Measurements from ENCODE around the gene SPECC1L.
"Not testable (repeated sequence)": the region's sequence is repeated elsewhere in the genome, so short reads cannot be mapped to it uniquely, and the experiment has no call there.

Gene SPECC1L

DNA sequence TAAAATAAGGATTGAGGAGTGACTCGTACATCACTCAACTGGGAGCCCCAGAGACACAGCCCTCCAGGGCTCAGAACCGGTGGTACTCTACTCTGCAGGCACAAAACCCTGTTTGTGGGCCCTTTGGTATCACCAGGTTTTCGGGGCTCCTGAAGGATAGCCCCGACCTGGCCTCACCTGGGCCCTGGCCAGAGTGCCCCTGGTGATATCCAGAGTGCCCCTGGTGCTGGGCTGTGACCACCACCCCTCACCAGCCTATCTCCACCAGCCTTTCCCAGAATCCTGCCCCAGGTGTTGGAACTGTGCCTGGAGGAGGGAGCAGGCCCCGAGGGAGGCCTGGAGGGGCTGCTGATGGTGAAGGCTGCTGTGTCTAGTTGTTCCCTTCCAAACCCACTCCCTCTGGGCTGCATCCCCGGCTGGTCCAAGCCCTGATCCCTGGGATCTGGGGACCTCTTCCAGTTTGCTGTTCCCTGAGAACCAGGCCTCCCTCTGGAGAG is 23.6 kb upstream of the SPECC1L start:
- Histone ChIP-seq H3K27ac (no peak overlapping the region), H3K9ac (ENCODE audit: insufficient read length) (no peak overlapping the region), H3K9me3 (ENCODE audit: low read depth, low read length) (no peaks in the 10 kb centered on the region), H3K4me3 (no peak overlapping the region), H3K36me3 (ENCODE audit: insufficient read depth, low read length) (no peaks in the 10 kb centered on the region)
- no peak for TF ChIP-seq POLR2AphosphoS5 (IDR thresholded peaks at IDR 0.05; ENCODE audit: borderline replicate concordance, low read depth, low read length)
- TF ChIP-seq EZH2 (IDR thresholded peaks at IDR 0.05) = no peak
- no peak for TF ChIP-seq FOXP2 (optimal IDR thresholded peaks at IDR 0.05; ENCODE audit: control extremely low read depth, extremely low read length, insufficient read depth)
- no peak for DNase-seq (ENCODE audit: low read depth, low spot score)

DNA sequence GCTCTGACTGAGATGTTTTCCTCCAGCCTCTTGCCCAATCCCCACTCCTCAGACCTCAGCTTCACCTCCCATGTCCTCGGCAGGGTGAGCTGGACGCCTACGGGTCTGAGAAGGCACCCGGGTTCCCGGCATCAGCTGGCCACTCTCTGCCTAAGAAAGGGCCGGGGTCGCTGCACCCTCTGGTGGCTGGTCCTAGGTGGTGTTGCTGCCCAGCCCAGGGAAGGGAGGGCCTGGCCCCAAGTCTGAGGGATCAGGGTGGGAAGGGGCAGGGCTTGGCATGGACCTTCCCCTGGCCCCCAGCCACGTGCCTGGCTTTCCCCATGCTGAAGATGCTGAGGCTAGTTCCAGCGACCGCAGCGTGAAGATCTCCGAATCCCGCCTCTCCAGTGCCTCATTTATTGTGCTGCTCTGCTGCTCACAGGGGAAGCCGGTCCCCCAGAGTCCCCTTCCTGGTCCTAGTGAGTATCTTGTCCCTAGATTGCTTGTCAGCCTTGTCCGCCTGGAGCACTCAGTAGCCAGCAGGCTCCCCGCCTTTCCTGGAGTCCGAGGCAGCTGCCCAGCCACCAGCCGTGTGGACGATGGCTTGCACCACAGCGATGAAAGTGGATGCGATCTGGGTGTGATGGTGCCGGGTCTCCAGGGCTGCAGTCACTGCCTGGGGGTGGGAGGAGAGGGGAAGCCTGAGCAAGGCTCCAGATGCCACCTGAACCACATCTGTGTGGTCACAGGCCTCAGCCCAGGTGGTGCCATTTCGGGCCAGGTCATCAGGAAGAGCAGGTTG is 22.9 kb upstream of the SPECC1L start:
- no peak overlapping the region for H3K27ac ChIP-seq
- H3K4me3 ChIP-seq = no peak overlapping the region
- no peak for DNase-seq (ENCODE audit: low read depth, low spot score)
- TF ChIP-seq FOXP2 (optimal IDR thresholded peaks at IDR 0.05; ENCODE audit: control extremely low read depth, extremely low read length, insufficient read depth) (no peak), EZH2 (IDR thresholded peaks at IDR 0.05) (no peak), POLR2AphosphoS5 (IDR thresholded peaks at IDR 0.05; ENCODE audit: borderline replicate concordance, low read depth, low read length) (no peak)
- H3K9me3 ChIP-seq (ENCODE audit: low read depth, low read length) = no peaks in the 10 kb centered on the region
- H3K9ac ChIP-seq (ENCODE audit: insufficient read length) = no peak overlapping the region
- H3K36me3 ChIP-seq (ENCODE audit: insufficient read depth, low read length) = no peaks in the 10 kb centered on the region

DNA sequence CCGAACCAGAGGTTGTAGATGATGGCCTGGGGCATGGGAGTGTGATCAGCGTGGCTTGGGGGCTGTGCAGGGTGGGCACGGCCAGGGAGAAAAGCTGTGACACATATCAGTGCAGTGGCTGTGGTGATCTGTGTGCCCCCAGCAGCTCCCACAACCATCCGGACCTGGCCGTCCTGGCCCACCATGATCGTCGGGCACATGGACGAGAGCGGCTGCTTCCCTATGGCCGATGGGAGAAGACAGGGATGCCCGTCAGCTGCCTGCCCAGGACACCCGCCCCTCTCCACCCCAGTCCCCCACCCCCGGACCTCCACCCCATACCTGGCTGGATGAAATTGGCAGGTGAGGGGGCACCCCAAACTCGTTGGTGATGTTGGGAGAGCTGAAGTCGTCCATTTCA is 22.0 kb upstream of the SPECC1L start:
- H3K36me3 ChIP-seq (ENCODE audit: insufficient read depth, low read length); H3K27ac ChIP-seq; DNase-seq (ENCODE audit: low read depth, low spot score); H3K4me3 ChIP-seq; H3K9ac ChIP-seq (ENCODE audit: insufficient read length); H3K9me3 ChIP-seq (ENCODE audit: low read depth, low read length): not testable (repeated sequence)

DNA sequence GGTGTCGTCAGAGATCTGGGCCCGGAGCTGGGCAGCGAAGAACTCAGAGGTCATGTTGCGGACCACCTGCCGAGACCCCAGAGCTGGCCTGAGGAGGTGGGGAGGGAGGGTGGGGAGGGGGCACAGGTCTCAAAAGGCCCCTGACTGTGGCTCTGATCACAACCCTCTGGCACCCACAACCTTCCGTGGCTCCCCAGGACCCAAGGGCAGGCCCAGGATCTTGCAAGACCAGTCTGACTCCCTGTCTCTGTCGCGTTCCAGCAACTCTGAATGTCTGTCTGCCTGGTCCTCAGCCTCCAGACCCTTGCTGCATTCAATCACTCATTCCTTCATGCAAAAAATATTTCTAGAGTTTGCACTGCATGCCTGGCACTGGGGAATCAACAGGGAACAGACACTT is 21.2 kb upstream of the SPECC1L start:
- not testable (repeated sequence) for H3K27ac ChIP-seq; H3K9ac ChIP-seq (ENCODE audit: insufficient read length); H3K36me3 ChIP-seq (ENCODE audit: insufficient read depth, low read length); H3K4me3 ChIP-seq; DNase-seq (ENCODE audit: low read depth, low spot score); H3K9me3 ChIP-seq (ENCODE audit: low read depth, low read length)

DNA sequence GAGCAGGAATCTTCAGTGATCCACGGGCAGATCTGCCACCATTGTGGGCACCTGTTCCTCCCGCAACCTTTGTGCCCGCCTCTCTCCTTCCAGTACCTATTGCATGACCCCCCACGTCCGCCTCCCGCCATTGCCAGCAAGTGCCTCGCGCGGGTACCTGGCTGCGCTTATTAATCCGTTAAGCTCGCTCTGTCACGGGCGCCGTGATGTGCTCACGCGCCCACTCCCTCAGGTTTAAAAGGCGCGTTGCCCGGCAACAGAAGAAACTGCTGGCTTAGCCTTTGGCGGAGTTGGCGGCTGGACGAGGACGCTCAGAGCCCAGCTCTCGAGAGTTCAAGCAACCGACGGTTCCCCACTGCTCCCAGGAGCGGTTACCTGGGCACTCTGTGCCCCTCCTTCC is 19.3 kb upstream of the SPECC1L start:
- H3K9ac ChIP-seq (ENCODE audit: insufficient read length); H3K27ac ChIP-seq; H3K4me3 ChIP-seq; DNase-seq (ENCODE audit: low read depth, low spot score); H3K9me3 ChIP-seq (ENCODE audit: low read depth, low read length); H3K36me3 ChIP-seq (ENCODE audit: insufficient read depth, low read length): not testable (repeated sequence)

DNA sequence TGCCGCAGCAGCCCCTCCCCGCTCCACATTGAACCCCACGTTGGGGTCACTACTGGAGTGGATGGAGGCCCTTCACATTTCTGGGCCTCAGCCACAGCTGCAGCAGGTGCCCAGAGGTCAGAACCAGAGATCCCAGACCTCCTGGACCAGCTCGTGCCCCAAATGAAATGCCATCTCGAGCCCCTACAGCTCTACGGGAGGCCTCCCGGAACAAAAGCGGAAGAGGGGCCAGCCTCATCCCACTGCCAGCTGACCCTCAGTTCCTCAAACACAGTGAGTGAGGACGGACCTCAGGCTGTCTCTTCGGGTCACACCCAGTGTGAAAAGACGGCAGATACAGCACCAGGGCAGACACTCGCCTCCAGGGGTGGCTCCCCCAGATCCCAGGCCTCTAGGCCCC is 17.5 kb upstream of the SPECC1L start:
- H3K9ac ChIP-seq (ENCODE audit: insufficient read length); H3K36me3 ChIP-seq (ENCODE audit: insufficient read depth, low read length); H3K4me3 ChIP-seq; H3K27ac ChIP-seq; H3K9me3 ChIP-seq (ENCODE audit: low read depth, low read length); DNase-seq (ENCODE audit: low read depth, low spot score): not testable (repeated sequence)

DNA sequence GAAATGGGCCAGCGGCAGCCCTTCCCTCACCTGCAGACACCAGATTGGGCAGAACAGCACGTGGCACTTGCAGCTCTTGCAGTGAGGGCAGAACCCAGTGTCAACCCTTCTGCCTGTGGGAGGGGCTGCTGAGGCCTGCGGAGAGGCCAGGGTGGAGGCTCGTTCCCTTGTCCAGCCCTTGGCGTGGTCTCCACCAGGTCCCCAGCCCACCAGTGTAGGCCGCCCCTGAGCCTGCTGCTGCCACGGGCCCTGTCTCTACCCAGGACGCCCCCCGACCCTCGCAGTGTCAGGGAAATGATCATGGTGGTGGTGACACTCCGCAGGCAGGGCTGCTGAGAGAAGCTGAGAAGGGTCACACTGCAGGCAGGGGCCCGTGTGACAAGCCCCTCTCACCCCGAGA is 14.5 kb upstream of the SPECC1L start:
- not testable (repeated sequence) for H3K36me3 ChIP-seq (ENCODE audit: insufficient read depth, low read length); DNase-seq (ENCODE audit: low read depth, low spot score); H3K9me3 ChIP-seq (ENCODE audit: low read depth, low read length); H3K4me3 ChIP-seq; H3K9ac ChIP-seq (ENCODE audit: insufficient read length); H3K27ac ChIP-seq

DNA sequence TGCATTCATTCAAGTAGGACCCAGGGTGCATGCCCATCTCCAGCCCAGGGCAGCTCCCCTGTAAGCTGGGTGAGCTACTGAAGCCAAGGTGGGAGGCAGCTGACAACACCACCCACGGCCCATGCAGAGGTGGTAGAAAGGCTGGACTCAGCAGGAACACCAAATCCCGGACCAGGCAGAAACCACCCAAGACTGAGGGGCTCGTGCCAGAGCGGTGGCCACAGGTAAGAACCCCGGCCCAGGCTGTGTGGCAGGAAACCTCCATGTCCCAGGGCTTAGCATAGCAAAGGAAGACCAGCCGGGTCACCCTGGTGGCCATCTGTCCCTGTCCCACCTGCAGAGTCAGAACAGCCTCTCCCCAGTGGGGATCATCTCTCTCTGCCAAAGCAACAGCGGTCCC is 13.9 kb upstream of the SPECC1L start:
- H3K4me3 ChIP-seq; H3K36me3 ChIP-seq (ENCODE audit: insufficient read depth, low read length); H3K9ac ChIP-seq (ENCODE audit: insufficient read length); H3K9me3 ChIP-seq (ENCODE audit: low read depth, low read length); DNase-seq (ENCODE audit: low read depth, low spot score); H3K27ac ChIP-seq: not testable (repeated sequence)

DNA sequence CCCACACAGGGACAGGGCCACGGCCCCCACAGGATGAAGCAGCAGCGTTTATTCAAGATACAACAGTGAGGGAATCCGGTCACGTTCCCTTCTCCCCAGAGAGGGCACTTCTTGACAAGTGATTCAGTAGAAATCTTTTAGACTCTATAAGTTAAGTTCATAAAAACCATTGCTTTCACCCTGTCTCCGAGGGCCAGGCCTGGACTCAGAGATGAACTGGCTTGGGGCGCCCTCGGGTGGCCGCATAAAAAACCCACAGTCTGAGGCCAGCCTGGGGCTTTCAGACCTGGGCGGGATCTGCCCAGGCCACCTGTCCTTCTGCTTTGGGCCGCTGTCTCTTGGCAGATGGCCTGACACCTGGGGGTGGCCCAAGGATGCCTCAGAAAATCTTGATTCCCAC is 11.2 kb upstream of the SPECC1L start:
- not testable (repeated sequence) for DNase-seq (ENCODE audit: low read depth, low spot score); H3K27ac ChIP-seq; H3K9me3 ChIP-seq (ENCODE audit: low read depth, low read length); H3K36me3 ChIP-seq (ENCODE audit: insufficient read depth, low read length); H3K4me3 ChIP-seq; H3K9ac ChIP-seq (ENCODE audit: insufficient read length)

DNA sequence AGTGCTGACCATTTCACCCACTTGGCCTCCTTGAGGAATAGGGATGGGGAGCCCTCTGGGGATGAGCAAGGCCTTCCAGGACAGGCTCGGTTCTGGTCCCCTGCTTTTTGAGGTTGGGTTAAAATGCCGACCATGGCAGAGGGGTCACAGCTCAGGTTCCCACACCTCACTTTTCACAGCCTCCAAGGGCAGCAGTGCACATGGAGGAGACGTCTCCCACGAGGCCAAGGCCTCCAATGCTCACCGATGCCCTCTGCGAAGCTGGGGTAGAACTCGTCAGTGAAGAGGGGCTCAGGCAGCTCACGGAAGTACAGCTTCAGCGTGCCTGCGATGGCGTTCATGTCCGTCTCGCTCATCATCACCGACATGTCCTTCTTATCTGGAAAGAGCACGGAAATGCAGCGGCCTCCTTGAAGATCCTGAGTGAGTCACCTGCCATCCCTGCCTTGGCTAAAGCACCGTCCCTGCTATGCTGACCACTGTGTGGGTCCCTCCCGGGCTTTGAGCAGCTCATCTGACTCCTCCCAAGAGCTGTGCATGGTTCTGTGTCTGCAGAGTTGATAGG is 8.4 kb upstream of the SPECC1L start:
- not testable (repeated sequence) for DNase-seq (ENCODE audit: low read depth, low spot score); H3K9me3 ChIP-seq (ENCODE audit: low read depth, low read length); H3K36me3 ChIP-seq (ENCODE audit: insufficient read depth, low read length); H3K27ac ChIP-seq; H3K4me3 ChIP-seq; H3K9ac ChIP-seq (ENCODE audit: insufficient read length)

DNA sequence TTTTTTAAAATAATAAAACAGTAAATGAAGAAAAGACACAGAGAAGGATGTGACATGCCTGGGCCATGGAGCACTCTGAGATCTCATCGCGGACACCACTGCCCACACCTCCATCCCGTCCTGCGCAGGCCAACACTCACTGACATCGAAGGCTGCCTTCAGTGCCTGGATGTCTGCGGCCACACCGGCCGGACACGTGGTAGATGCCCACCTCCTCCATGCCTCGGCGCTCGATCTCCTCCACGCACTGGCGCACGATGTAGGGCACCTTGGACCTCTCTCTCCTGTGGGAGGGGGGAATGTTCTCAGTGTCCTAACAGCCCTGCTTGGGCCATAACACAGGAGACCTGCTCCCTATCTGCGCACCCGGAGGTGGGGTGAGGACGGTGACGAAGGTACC is 7.2 kb upstream of the SPECC1L start:
- not testable (repeated sequence) for H3K36me3 ChIP-seq (ENCODE audit: insufficient read depth, low read length)

DNA sequence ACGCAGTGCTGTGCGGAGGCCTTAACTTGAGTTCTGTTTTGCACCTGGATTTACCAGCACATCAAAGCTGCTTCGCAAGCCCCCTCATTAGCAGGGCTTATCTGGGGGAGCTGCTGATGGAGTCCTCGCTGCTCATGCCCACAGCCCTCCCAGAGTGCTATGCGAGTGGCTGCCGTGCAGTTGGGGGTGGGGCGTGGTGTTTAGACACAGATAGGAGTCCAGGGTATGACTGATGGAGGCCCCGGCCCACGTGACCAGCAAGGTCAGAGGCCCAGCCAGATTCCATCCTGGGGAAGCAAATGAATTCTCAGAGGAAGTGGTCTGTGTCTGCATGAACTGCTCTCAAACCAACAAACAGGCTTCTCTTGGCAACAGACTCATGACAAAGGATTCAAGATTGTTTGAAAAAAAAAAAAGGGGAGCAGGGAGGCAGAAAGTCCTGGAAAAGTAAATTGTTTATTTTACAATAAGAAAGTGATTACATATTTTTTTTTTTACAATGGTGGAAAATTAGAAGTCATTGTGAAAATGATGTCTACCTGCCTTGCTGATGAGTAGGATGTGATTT is 6.2 kb upstream of the SPECC1L start:
- not testable (repeated sequence) for H3K9ac ChIP-seq (ENCODE audit: insufficient read length); H3K9me3 ChIP-seq (ENCODE audit: low read depth, low read length); DNase-seq (ENCODE audit: low read depth, low spot score)

More for the DNA sequence above, 7.2 kb upstream of the SPECC1L start:
- not testable (repeated sequence) for H3K4me3 ChIP-seq; H3K9ac ChIP-seq (ENCODE audit: insufficient read length); DNase-seq (ENCODE audit: low read depth, low spot score); H3K27ac ChIP-seq; H3K9me3 ChIP-seq (ENCODE audit: low read depth, low read length)

More for the DNA sequence above, 6.2 kb upstream of the SPECC1L start:
- not testable (repeated sequence) for H3K4me3 ChIP-seq; H3K36me3 ChIP-seq (ENCODE audit: insufficient read depth, low read length); H3K27ac ChIP-seq
